ENCODE results near the gene LRRC41. TPM values are rescaled to one million over a fixed set of nuclear protein-coding genes. Genes with fewer than 3 reads are reported as not detected.
A peak's percentile ranks its signal among the peaks of the same experiment; 100 is the strongest.

LRRC41 gene
- total RNA-seq, 1 donor from 2014 or later, result 82.9 TPM

- H3K4me3 Mint-ChIP-seq (ENCODE audit: unreplicated experiment), result no peak overlapping the region
- peaks cover 9% of the 10 kb centered on the region for H3K36me3 Mint-ChIP-seq (ENCODE audit: low read depth)
Observed at GRCh38 chr1:46343351-46343695, 39.9 kb upstream of the LRRC41 start.

GRCh38 chr1:46342677-46343350, 39.4 kb upstream of the LRRC41 start:
- Mint-ChIP-seq H3K36me3 (ENCODE audit: low read depth) (peaks cover 9% of the 10 kb centered on the region), H3K9me3 (ENCODE audit: low read depth) (no peaks in the 10 kb centered on the region), H3K4me1 (ENCODE audit: low read depth) (peaks cover 47% of the 10 kb centered on the region), H3K27me3 (ENCODE audit: low read depth) (no peaks in the 10 kb centered on the region), H3K4me3 (ENCODE audit: unreplicated experiment) (peak overlapping the region; percentile 100), H3K27ac (ENCODE audit: unreplicated experiment) (peak overlapping the region; percentile 100)
- no peak for TF ChIP-seq CTCF (IDR thresholded peaks at IDR 0.05)
- DNase-seq (ENCODE audit: low spot score), result no peak

More at GRCh38 chr1:46343351-46343695, 39.9 kb upstream of the LRRC41 start:
- no peak for TF ChIP-seq CTCF (IDR thresholded peaks at IDR 0.05)
- H3K27me3 Mint-ChIP-seq (ENCODE audit: low read depth), result no peaks in the 10 kb centered on the region
- peaks cover 52% of the 10 kb centered on the region for H3K4me1 Mint-ChIP-seq (ENCODE audit: low read depth)
- DNase-seq (ENCODE audit: low spot score), result no peak
- peak overlapping the region; percentile 32 for H3K27ac Mint-ChIP-seq (ENCODE audit: unreplicated experiment)
- no peaks in the 10 kb centered on the region for H3K9me3 Mint-ChIP-seq (ENCODE audit: low read depth)

GRCh38 chr1:46342084-46342656, 38.8 kb upstream of the LRRC41 start:
- Mint-ChIP-seq H3K36me3 (ENCODE audit: low read depth) (peaks cover 9% of the 10 kb centered on the region), H3K27ac (ENCODE audit: unreplicated experiment) (peak overlapping the region; percentile 100), H3K9me3 (ENCODE audit: low read depth) (no peaks in the 10 kb centered on the region), H3K4me3 (ENCODE audit: unreplicated experiment) (peak overlapping the region; percentile 100), H3K27me3 (ENCODE audit: low read depth) (no peaks in the 10 kb centered on the region), H3K4me1 (ENCODE audit: low read depth) (peaks cover 47% of the 10 kb centered on the region)
- no peak for DNase-seq (ENCODE audit: low spot score)
- peak; percentile 62 for TF ChIP-seq CTCF (IDR thresholded peaks at IDR 0.05)

- Mint-ChIP-seq H3K4me3 (ENCODE audit: unreplicated experiment) (peak overlapping the region; percentile 100), H3K9me3 (ENCODE audit: low read depth) (no peaks in the 10 kb centered on the region), H3K27me3 (ENCODE audit: low read depth) (no peaks in the 10 kb centered on the region), H3K4me1 (ENCODE audit: low read depth) (peaks cover 47% of the 10 kb centered on the region), H3K36me3 (ENCODE audit: low read depth) (peaks cover 8% of the 10 kb centered on the region), H3K27ac (ENCODE audit: unreplicated experiment) (peak overlapping the region; percentile 100)
- DNase-seq (ENCODE audit: low spot score), result no peak
- TF ChIP-seq CTCF (IDR thresholded peaks at IDR 0.05), result no peak
Observed at GRCh38 chr1:46341222-46342083, 38.0 kb upstream of the LRRC41 start.

Measured in chondrocyte (in vitro differentiated cells).